HL-60 (cell line): Measurements from ENCODE around the gene SLC16A6.
"Not testable (repeated sequence)": the region's sequence is repeated elsewhere in the genome, so short reads cannot be mapped to it uniquely, and the experiment has no call there.

Source experiments
- DNase-seq, 2 experiments: peaks; one replicate each; pipeline ENCODE4 v3.0.0-alpha.2; 2010 to 2020; ENCODE audit warnings: low read depth in 1 of 2, low spot score in 1 of 2
- H3K27ac ChIP-seq: fragments of 250-450 bp; sonication (Bioruptor Pico); replicated peaks from 2 replicates; pipeline ENCODE4 v1.5.1; 2020; ENCODE audit warnings: mild to moderate bottlenecking, moderate library complexity
- H3K27me3 ChIP-seq: fragments of 250-450 bp; sonication (Bioruptor Pico); 2 replicates; pipeline ENCODE4 v1.5.1; 2021; ENCODE audit warnings: mild to moderate bottlenecking, moderate library complexity; ENCODE audit not compliant: insufficient read depth, poor library complexity, severe bottlenecking
- H3K4me3 ChIP-seq: replicated peaks from 2 replicates; pipeline ENCODE4 v1.5.1; 2011; ENCODE audit warnings: mild to moderate bottlenecking, control low read depth, low read length; ENCODE audit not compliant: insufficient read depth
- CTCF ChIP-seq: IDR thresholded peaks from one replicate; pipeline ENCODE4 v1.5.1; 2011; ENCODE audit warnings: low read length, control low read depth, inconsistent platforms; ENCODE audit not compliant: insufficient read depth
- GABPA ChIP-seq: IDR thresholded peaks from 2 replicates; pipeline ENCODE4 v1.6.1; 2012; ENCODE audit warnings: low read depth
- POLR2AphosphoS5 ChIP-seq: IDR thresholded peaks from 2 replicates; pipeline ENCODE4 v1.6.1; 2012; ENCODE audit warnings: low read depth
- REST ChIP-seq: IDR thresholded peaks from 2 replicates; pipeline ENCODE4 v1.6.1; 2012; ENCODE audit warnings: low read depth; ENCODE audit not compliant: insufficient replicate concordance
- SPI1 ChIP-seq: IDR thresholded peaks from 2 replicates; pipeline ENCODE4 v1.6.1; 2012; ENCODE audit warnings: low read depth, mild to moderate bottlenecking, borderline replicate concordance

Gene SLC16A6

GRCh38 chr17:68315930-68316329 is 25.0 kb upstream of the SLC16A6 start:
- no peak overlapping the region for H3K4me3 ChIP-seq
- H3K27me3 ChIP-seq, result no peaks in the 10 kb centered on the region
- TF ChIP-seq SPI1, result no peak
- no peak for TF ChIP-seq GABPA
- TF ChIP-seq CTCF, result no peak
- no peak for TF ChIP-seq POLR2AphosphoS5
- TF ChIP-seq REST, result no peak
- no peak overlapping the region for H3K27ac ChIP-seq
- DNase-seq, result no peak

GRCh38 chr17:68314916-68315535 is 24.1 kb upstream of the SLC16A6 start:
- H3K27me3 ChIP-seq, result no peaks in the 10 kb centered on the region
- TF ChIP-seq GABPA (no peak), POLR2AphosphoS5 (no peak), SPI1 (peak; percentile 68; the same call in 1 of the 2 replicates), CTCF (no peak)
- H3K27ac ChIP-seq, result no peak overlapping the region
- DNase-seq, result peak in 1 of 2 experiments; percentile 83
- H3K4me3 ChIP-seq, result no peak overlapping the region

- Histone ChIP-seq H3K27ac (no peak overlapping the region), H3K27me3 (no peaks in the 10 kb centered on the region), H3K4me3 (no peak overlapping the region)
- TF ChIP-seq REST (no peak), SPI1 (no peak), GABPA (no peak), CTCF (no peak), POLR2AphosphoS5 (no peak)
- DNase-seq, result no peak
These were observed 19.2 kb upstream of the SLC16A6 start for GRCh38 chr17:68310152-68310551.

- not testable (repeated sequence) for H3K27ac ChIP-seq, H3K4me3 ChIP-seq, DNase-seq, H3K27me3 ChIP-seq
These were observed 18.2 kb upstream of the SLC16A6 start for GRCh38 chr17:68309066-68309670.

- H3K27me3 ChIP-seq, DNase-seq, H3K4me3 ChIP-seq, H3K27ac ChIP-seq: not testable (repeated sequence)
These were observed 17.6 kb upstream of the SLC16A6 start for GRCh38 chr17:68308486-68308885.
